ENCODE results near the gene SPEN.

The SPEN gene

DNA sequence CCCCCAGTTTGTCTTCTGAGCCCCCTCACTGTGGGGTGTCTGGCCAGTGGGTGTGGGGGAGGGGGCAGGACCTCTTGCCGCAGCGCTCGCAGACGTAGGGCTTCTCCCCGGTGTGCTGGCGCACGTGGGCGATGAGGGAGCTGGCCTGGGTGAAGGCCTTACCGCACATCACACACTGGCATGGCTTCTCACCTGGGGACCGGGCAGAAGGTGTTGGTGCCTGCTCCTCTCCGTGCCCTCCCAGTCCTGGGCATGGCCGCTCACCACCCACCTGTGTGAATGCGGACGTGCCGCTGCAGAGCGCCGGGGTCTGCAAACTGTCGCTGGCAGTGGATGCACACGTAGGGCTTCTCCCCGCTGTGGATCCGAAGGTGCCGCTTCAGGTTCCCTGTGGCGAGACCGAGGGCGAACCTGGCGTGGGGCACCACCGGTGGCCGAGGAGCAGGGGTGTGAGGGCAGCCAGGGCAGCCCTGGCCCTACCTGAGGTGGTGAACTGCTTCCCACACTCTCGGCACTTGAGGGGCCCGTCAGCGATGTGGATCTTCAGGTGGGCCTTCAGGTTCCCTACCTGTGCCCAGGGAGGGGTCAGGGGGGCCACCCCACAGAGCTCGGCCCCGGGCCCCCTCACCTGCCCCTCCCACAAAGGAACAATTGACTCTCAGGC lies 96.0 kb downstream of the SPEN start:
- no peak overlapping the region for H3K27ac ChIP-seq
- no peaks in the 10 kb centered on the region for H3K27me3 ChIP-seq (ENCODE audit: insufficient read depth, low read depth)
- no peak overlapping the region for H3K4me3 ChIP-seq (IDR thresholded peaks at IDR 0.05; ENCODE audit: insufficient read depth, low read depth, low read length)
- no peak overlapping the region for H2AFZ ChIP-seq (ENCODE audit: low read depth)
- H3K36me3 ChIP-seq (ENCODE audit: insufficient read depth), result no peaks in the 10 kb centered on the region
- TF ChIP-seq, protein P1, sequence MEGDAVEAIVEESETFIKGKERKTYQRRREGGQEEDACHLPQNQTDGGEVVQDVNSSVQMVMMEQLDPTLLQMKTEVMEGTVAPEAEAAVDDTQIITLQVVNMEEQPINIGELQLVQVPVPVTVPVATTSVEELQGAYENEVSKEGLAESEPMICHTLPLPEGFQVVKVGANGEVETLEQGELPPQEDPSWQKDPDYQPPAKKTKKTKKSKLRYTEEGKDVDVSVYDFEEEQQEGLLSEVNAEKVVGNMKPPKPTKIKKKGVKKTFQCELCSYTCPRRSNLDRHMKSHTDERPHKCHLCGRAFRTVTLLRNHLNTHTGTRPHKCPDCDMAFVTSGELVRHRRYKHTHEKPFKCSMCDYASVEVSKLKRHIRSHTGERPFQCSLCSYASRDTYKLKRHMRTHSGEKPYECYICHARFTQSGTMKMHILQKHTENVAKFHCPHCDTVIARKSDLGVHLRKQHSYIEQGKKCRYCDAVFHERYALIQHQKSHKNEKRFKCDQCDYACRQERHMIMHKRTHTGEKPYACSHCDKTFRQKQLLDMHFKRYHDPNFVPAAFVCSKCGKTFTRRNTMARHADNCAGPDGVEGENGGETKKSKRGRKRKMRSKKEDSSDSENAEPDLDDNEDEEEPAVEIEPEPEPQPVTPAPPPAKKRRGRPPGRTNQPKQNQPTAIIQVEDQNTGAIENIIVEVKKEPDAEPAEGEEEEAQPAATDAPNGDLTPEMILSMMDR (conservative IDR thresholded peaks at IDR 0.05; ENCODE audit: low read depth, low read length), result no peak
- no peak overlapping the region for H3K9ac ChIP-seq
- no peaks in the 10 kb centered on the region for H3K79me2 ChIP-seq (ENCODE audit: insufficient read depth, low read depth)
- H3K4me2 ChIP-seq, result no peak overlapping the region
- H3K4me1 ChIP-seq (ENCODE audit: low read depth, poor library complexity, severe bottlenecking), result no peaks in the 10 kb centered on the region
- H4K20me1 ChIP-seq (ENCODE audit: insufficient read depth), result no peaks in the 10 kb centered on the region

GRCh38 chr1:15943992-15944307 lies 96.4 kb downstream of the SPEN start:
- Histone ChIP-seq H3K27ac (no peak overlapping the region), H3K4me3 (IDR thresholded peaks at IDR 0.05; ENCODE audit: insufficient read depth, low read depth, low read length) (no peak overlapping the region), H4K20me1 (ENCODE audit: insufficient read depth) (no peaks in the 10 kb centered on the region), H3K4me1 (ENCODE audit: low read depth, poor library complexity, severe bottlenecking) (no peaks in the 10 kb centered on the region), H3K36me3 (ENCODE audit: insufficient read depth) (no peaks in the 10 kb centered on the region), H2AFZ (ENCODE audit: low read depth) (no peak overlapping the region), H3K27me3 (ENCODE audit: insufficient read depth, low read depth) (no peaks in the 10 kb centered on the region), H3K9ac (no peak overlapping the region), H3K4me2 (no peak overlapping the region), H3K79me2 (ENCODE audit: insufficient read depth, low read depth) (no peaks in the 10 kb centered on the region)
- TF ChIP-seq, protein P1 (conservative IDR thresholded peaks at IDR 0.05; ENCODE audit: low read depth, low read length), result no peak

DNA sequence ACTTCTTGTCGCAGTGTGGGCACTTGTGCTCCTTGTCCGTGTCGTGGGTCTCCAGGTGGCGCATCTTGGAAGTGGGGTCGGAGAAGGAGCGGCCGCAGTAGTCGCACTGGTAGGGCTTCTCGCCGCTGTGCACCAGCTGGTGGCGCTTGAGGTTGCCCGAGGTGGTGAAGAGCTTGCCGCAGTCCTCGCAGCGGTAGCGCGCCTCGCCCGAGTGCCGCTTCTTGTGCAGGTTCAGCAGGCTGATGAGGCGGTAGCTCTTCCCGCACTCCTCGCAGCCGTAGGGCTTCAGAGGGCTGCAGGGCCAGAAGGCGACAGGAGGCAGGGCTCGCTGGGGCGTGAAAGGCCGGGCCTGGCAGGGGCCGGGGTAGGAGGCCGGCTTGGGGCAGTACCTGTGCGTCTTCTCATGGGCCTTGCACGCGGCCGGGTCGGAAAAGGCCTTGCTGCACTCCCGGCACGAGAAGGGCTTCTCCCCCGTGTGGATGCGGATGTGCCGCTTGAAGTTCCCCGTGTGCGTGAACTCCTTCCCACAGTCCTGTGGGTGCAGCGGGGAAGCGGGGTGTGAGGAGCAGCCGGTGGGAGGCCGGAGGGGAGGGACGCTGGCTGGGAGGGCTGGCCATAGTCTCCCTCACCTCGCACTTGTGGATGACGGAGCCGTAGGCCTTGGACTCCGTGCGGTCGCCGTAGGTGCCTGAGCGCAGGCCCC lies 97.0 kb downstream of the SPEN start:
- Histone ChIP-seq H3K4me3 (IDR thresholded peaks at IDR 0.05; ENCODE audit: insufficient read depth, low read depth, low read length) (no peak overlapping the region), H3K9ac (no peak overlapping the region), H3K27me3 (ENCODE audit: insufficient read depth, low read depth) (no peaks in the 10 kb centered on the region), H4K20me1 (ENCODE audit: insufficient read depth) (no peaks in the 10 kb centered on the region), H3K4me1 (ENCODE audit: low read depth, poor library complexity, severe bottlenecking) (no peaks in the 10 kb centered on the region), H3K79me2 (ENCODE audit: insufficient read depth, low read depth) (no peaks in the 10 kb centered on the region), H3K27ac (no peak overlapping the region), H2AFZ (ENCODE audit: low read depth) (no peak overlapping the region), H3K4me2 (no peak overlapping the region), H3K36me3 (ENCODE audit: insufficient read depth) (no peaks in the 10 kb centered on the region)
- TF ChIP-seq, protein P1 (conservative IDR thresholded peaks at IDR 0.05; ENCODE audit: low read depth, low read length), result no peak

DNA sequence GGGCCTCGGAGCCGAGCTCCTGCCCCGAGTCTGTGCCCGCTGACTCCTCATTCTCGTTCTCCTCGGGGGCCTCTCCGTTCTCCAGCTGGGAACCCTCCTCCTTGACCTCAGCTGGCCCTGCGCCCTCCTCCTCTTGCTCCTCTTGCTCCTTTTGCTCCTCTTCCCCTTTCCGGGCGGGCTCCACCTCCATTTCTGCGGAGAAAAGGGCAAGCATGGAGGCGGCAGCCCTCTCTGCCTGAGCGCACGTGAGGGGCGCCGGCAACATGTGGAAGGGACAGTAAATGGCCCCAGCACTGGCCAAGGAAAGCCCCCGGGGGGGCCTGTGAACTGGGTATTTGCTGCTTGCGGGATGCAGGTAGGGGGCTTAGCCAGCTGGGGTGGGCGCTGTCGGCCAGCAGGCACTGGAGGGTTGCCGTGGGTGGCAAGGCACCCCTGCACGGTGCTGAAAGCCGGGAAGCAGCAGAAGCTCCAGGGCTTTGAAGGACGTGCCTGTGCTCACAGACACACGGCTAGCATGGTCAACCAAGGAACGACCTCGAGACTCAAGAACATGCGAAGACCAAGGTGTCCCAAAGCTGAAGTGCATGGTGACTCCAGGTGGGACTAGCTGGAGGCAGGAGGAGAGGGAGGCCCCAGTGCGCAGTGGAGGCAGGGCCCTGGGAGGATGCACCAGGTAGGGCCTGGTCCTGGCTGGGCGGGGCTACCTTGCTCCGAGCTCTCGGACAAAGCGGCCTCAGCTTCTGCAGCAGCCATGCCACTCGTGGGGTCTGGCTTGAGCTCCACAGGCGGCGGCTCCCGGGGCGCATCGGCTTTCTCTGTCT lies 97.7 kb downstream of the SPEN start:
- TF ChIP-seq, protein P1 (conservative IDR thresholded peaks at IDR 0.05; ENCODE audit: low read depth, low read length), result no peak
- peaks cover 5% of the 10 kb centered on the region for H3K4me1 ChIP-seq (ENCODE audit: low read depth, poor library complexity, severe bottlenecking)
- no peak overlapping the region for H2AFZ ChIP-seq (ENCODE audit: low read depth)
- H4K20me1 ChIP-seq (ENCODE audit: insufficient read depth), result no peaks in the 10 kb centered on the region
- no peak overlapping the region for H3K4me2 ChIP-seq
- no peaks in the 10 kb centered on the region for H3K27me3 ChIP-seq (ENCODE audit: insufficient read depth, low read depth)
- H3K79me2 ChIP-seq (ENCODE audit: insufficient read depth, low read depth), result no peaks in the 10 kb centered on the region
- H3K9ac ChIP-seq, result no peak overlapping the region
- H3K27ac ChIP-seq, result no peak overlapping the region
- H3K4me3 ChIP-seq (IDR thresholded peaks at IDR 0.05; ENCODE audit: insufficient read depth, low read depth, low read length), result no peak overlapping the region
- no peaks in the 10 kb centered on the region for H3K36me3 ChIP-seq (ENCODE audit: insufficient read depth)
